Measurements from ENCODE around the gene CCDC73. TPM values are rescaled to one million over a fixed set of nuclear protein-coding genes. Genes with fewer than 3 reads are reported as not detected.
"Not testable (repeated sequence)": the region's sequence is repeated elsewhere in the genome, so short reads cannot be mapped to it uniquely, and the experiment has no call there.

Gene CCDC73
- total and polyA plus RNA-seq, 7 experiments from 2014 or later, result not detected

GRCh38 chr11:32786811-32787210 is 7.7 kb downstream of the CCDC73 start:
- no peak overlapping the region for H3K27ac Mint-ChIP-seq
- no peaks in the 10 kb centered on the region for H3K36me3 Mint-ChIP-seq
- peaks cover 6 to 32% (median 11%) of the 10 kb centered on the region in 5 donors for H3K27me3 Mint-ChIP-seq
- Histone ChIP-seq H3K4me1 (ENCODE audit: control insufficient read depth in 2 of 2, insufficient read depth in 2 of 2, low read length in 2 of 2) (no peaks in the 10 kb centered on the region), H3K4me3 (ENCODE audit: low read length) (no peak overlapping the region), H3K27me3 (ENCODE audit: control insufficient read depth in 2 of 2, insufficient read depth in 2 of 2, low read length in 2 of 2) (peaks cover 0 to 3% of the 10 kb centered on the region in 2 donors), H3K27ac (ENCODE audit: low read depth, low read length) (no peak overlapping the region), H3K9me3 (ENCODE audit: control insufficient read depth in 2 of 3, low read length in 3 of 3) (no peaks in the 10 kb centered on the region), H3K36me3 (ENCODE audit: control insufficient read depth in 2 of 3, insufficient read depth in 3 of 3, low read length in 3 of 3) (no peaks in the 10 kb centered on the region)
- no peaks in the 10 kb centered on the region for H3K4me1 Mint-ChIP-seq
- intact Hi-C loops (cut with micrococcal nuclease), result no loop called here
- H3K9me3 Mint-ChIP-seq, result no peaks in the 10 kb centered on the region
- DNase-seq (no peak), ATAC-seq (no peak)
- CTCF ChIA-PET, result interaction anchor here (0.7 kb wide), 1 partner anchor 74 kb away, joined by 4 read pairs; no protein-coding TSS in a partner anchor
- POLR2A ChIA-PET, result no interaction called here
- H3K4me3 Mint-ChIP-seq, result no peak overlapping the region

GRCh38 chr11:32785262-32785661 is 9.2 kb downstream of the CCDC73 start:
- Histone ChIP-seq H3K4me1 (ENCODE audit: control insufficient read depth in 2 of 2, insufficient read depth in 2 of 2, low read length in 2 of 2) (no peaks in the 10 kb centered on the region), H3K4me3 (ENCODE audit: low read length) (no peak overlapping the region), H3K27ac (ENCODE audit: low read depth, low read length) (no peak overlapping the region), H3K36me3 (ENCODE audit: control insufficient read depth in 2 of 3, insufficient read depth in 3 of 3, low read length in 3 of 3) (no peaks in the 10 kb centered on the region), H3K27me3 (ENCODE audit: control insufficient read depth in 2 of 2, insufficient read depth in 2 of 2, low read length in 2 of 2) (peaks cover 0 to 3% of the 10 kb centered on the region in 2 donors), H3K9me3 (ENCODE audit: control insufficient read depth in 2 of 3, low read length in 3 of 3) (no peaks in the 10 kb centered on the region)
- ChIA-PET CTCF (no interaction called here), POLR2A (no interaction called here)
- Mint-ChIP-seq H3K4me3 (no peak overlapping the region), H3K4me1 (no peaks in the 10 kb centered on the region), H3K27ac (no peak overlapping the region), H3K9me3 (no peaks in the 10 kb centered on the region), H3K36me3 (no peaks in the 10 kb centered on the region), H3K27me3 (peaks cover 3 to 32% (median 11%) of the 10 kb centered on the region in 5 donors)
- DNase-seq, result no peak
- ATAC-seq, result no peak
- intact Hi-C loops (cut with micrococcal nuclease), result no loop called here

- no peaks in the 10 kb centered on the region for H3K4me1 ChIP-seq (ENCODE audit: control insufficient read depth in 2 of 2, insufficient read depth in 2 of 2, low read length in 2 of 2)
- Mint-ChIP-seq H3K27me3 (peaks cover 0 to 14% (median 5%) of the 10 kb centered on the region in 5 donors), H3K9me3 (no peaks in the 10 kb centered on the region)
These were observed 12.7 kb downstream of the CCDC73 start for GRCh38 chr11:32781721-32782120.

GRCh38 chr11:32780839-32781238 is 13.6 kb downstream of the CCDC73 start:
- H3K4me1 ChIP-seq (ENCODE audit: control insufficient read depth in 2 of 2, insufficient read depth in 2 of 2, low read length in 2 of 2); H3K27ac Mint-ChIP-seq; H3K27ac ChIP-seq (ENCODE audit: low read depth, low read length); CTCF ChIA-PET; H3K36me3 Mint-ChIP-seq; intact Hi-C loops (cut with micrococcal nuclease); ATAC-seq; POLR2A ChIA-PET; DNase-seq; H3K9me3 Mint-ChIP-seq; H3K27me3 ChIP-seq (ENCODE audit: control insufficient read depth in 2 of 2, insufficient read depth in 2 of 2, low read length in 2 of 2); H3K9me3 ChIP-seq (ENCODE audit: control insufficient read depth in 2 of 3, low read length in 3 of 3); H3K4me3 Mint-ChIP-seq; H3K4me1 Mint-ChIP-seq; H3K36me3 ChIP-seq (ENCODE audit: control insufficient read depth in 2 of 3, insufficient read depth in 3 of 3, low read length in 3 of 3); H3K4me3 ChIP-seq (ENCODE audit: low read length): not testable (repeated sequence)
- H3K27me3 Mint-ChIP-seq, result peaks cover 0 to 13% (median 5%) of the 10 kb centered on the region in 5 donors

More at GRCh38 chr11:32781721-32782120, 12.7 kb downstream of the CCDC73 start:
- no peaks in the 10 kb centered on the region for H3K36me3 ChIP-seq (ENCODE audit: control insufficient read depth in 2 of 3, insufficient read depth in 3 of 3, low read length in 3 of 3)
- intact Hi-C loops (cut with micrococcal nuclease), result no loop called here
- ChIA-PET POLR2A (interaction anchor here (0.7 kb wide), 1 partner anchor 11 kb away, joined by 3 read pairs; no protein-coding TSS in a partner anchor), CTCF (no interaction called here)
- Mint-ChIP-seq H3K4me3 (no peak overlapping the region), H3K36me3 (no peaks in the 10 kb centered on the region), H3K4me1 (no peaks in the 10 kb centered on the region), H3K27ac (no peak overlapping the region)
- no peak for DNase-seq
- no peak overlapping the region for H3K4me3 ChIP-seq (ENCODE audit: low read length)
- H3K27me3 ChIP-seq (ENCODE audit: control insufficient read depth in 2 of 2, insufficient read depth in 2 of 2, low read length in 2 of 2), result peaks cover 0 to 1% of the 10 kb centered on the region in 2 donors
- no peak for ATAC-seq
- H3K9me3 ChIP-seq (ENCODE audit: control insufficient read depth in 2 of 3, low read length in 3 of 3), result no peaks in the 10 kb centered on the region
- H3K27ac ChIP-seq (ENCODE audit: low read depth, low read length), result no peak overlapping the region

- Histone ChIP-seq H3K36me3 (ENCODE audit: control insufficient read depth in 2 of 3, insufficient read depth in 3 of 3, low read length in 3 of 3) (no peaks in the 10 kb centered on the region), H3K4me1 (ENCODE audit: control insufficient read depth in 2 of 2, insufficient read depth in 2 of 2, low read length in 2 of 2) (no peaks in the 10 kb centered on the region), H3K27ac (ENCODE audit: low read depth, low read length) (no peak overlapping the region), H3K9me3 (ENCODE audit: control insufficient read depth in 2 of 3, low read length in 3 of 3) (no peaks in the 10 kb centered on the region), H3K27me3 (ENCODE audit: control insufficient read depth in 2 of 2, insufficient read depth in 2 of 2, low read length in 2 of 2) (no peaks in the 10 kb centered on the region), H3K4me3 (ENCODE audit: low read length) (no peak overlapping the region)
- intact Hi-C loops (cut with micrococcal nuclease), result no loop called here
- peaks cover 9 to 13% (median 11%) of the 10 kb centered on the region in 7 donors for H3K4me1 Mint-ChIP-seq
- no peaks in the 10 kb centered on the region for H3K36me3 Mint-ChIP-seq
- peaks cover 0 to 13% (median 0%) of the 10 kb centered on the region in 5 donors for H3K27me3 Mint-ChIP-seq
- ATAC-seq (no peak), DNase-seq (no peak)
- no peak overlapping the region for H3K4me3 Mint-ChIP-seq
- no peaks in the 10 kb centered on the region for H3K9me3 Mint-ChIP-seq
- H3K27ac Mint-ChIP-seq, result no peak overlapping the region
- CTCF ChIA-PET, result no interaction called here
- POLR2A ChIA-PET, result no interaction called here
These were observed 15.3 kb downstream of the CCDC73 start for GRCh38 chr11:32779136-32779535.

- Histone ChIP-seq H3K4me3 (ENCODE audit: low read length) (no peak overlapping the region), H3K27ac (ENCODE audit: low read depth, low read length) (no peak overlapping the region), H3K27me3 (ENCODE audit: control insufficient read depth in 2 of 2, insufficient read depth in 2 of 2, low read length in 2 of 2) (no peaks in the 10 kb centered on the region), H3K9me3 (ENCODE audit: control insufficient read depth in 2 of 3, low read length in 3 of 3) (no peaks in the 10 kb centered on the region), H3K36me3 (ENCODE audit: control insufficient read depth in 2 of 3, insufficient read depth in 3 of 3, low read length in 3 of 3) (no peaks in the 10 kb centered on the region), H3K4me1 (ENCODE audit: control insufficient read depth in 2 of 2, insufficient read depth in 2 of 2, low read length in 2 of 2) (no peaks in the 10 kb centered on the region)
- intact Hi-C loops (cut with micrococcal nuclease), result no loop called here
- H3K27me3 Mint-ChIP-seq, result peaks cover 0 to 3% (median 0%) of the 10 kb centered on the region in 5 donors
- no peaks in the 10 kb centered on the region for H3K9me3 Mint-ChIP-seq
- peak overlapping the region in 9 of 10 donors; percentile 8 to 60 (median 46) for H3K4me3 Mint-ChIP-seq
- peaks cover 9 to 13% (median 11%) of the 10 kb centered on the region in 7 donors for H3K4me1 Mint-ChIP-seq
- no peaks in the 10 kb centered on the region for H3K36me3 Mint-ChIP-seq
- H3K27ac Mint-ChIP-seq, result peak overlapping the region in 3 of 9 donors; percentile 4 to 60 (median 26)
- ATAC-seq (no peak), DNase-seq (no peak)
- POLR2A ChIA-PET, result no interaction called here
- CTCF ChIA-PET, result interaction anchor here (0.8 kb wide), 1 partner anchor 15 kb away, joined by 3 read pairs; no protein-coding TSS in a partner anchor
These were observed 18.6 kb downstream of the CCDC73 start for GRCh38 chr11:32775908-32776307.

- Mint-ChIP-seq H3K27ac (no peak overlapping the region), H3K27me3 (no peaks in the 10 kb centered on the region), H3K4me3 (no peak overlapping the region), H3K9me3 (no peaks in the 10 kb centered on the region), H3K4me1 (peaks cover 9 to 13% (median 11%) of the 10 kb centered on the region in 7 donors), H3K36me3 (no peaks in the 10 kb centered on the region)
- H3K27ac ChIP-seq (ENCODE audit: low read depth, low read length), result no peak overlapping the region
- no peak for ATAC-seq
- no peaks in the 10 kb centered on the region for H3K36me3 ChIP-seq (ENCODE audit: control insufficient read depth in 2 of 3, insufficient read depth in 3 of 3, low read length in 3 of 3)
- ChIA-PET POLR2A (no interaction called here), CTCF (no interaction called here)
- DNase-seq, result no peak
- no peaks in the 10 kb centered on the region for H3K27me3 ChIP-seq (ENCODE audit: control insufficient read depth in 2 of 2, insufficient read depth in 2 of 2, low read length in 2 of 2)
- no peaks in the 10 kb centered on the region for H3K9me3 ChIP-seq (ENCODE audit: control insufficient read depth in 2 of 3, low read length in 3 of 3)
- no peaks in the 10 kb centered on the region for H3K4me1 ChIP-seq (ENCODE audit: control insufficient read depth in 2 of 2, insufficient read depth in 2 of 2, low read length in 2 of 2)
- H3K4me3 ChIP-seq (ENCODE audit: low read length), result no peak overlapping the region
- intact Hi-C loops (cut with micrococcal nuclease), result no loop called here
These were observed 20.4 kb downstream of the CCDC73 start for GRCh38 chr11:32774081-32774480.

All from naive thymus-derived CD4-positive, alpha-beta T cell (primary cell).